ENCODE data around the gene BCOR. TPM values are rescaled to one million over a fixed set of nuclear protein-coding genes. Genes with fewer than 3 reads are reported as not detected.
A peak's percentile ranks its signal among the peaks of the same experiment; 100 is the strongest.

The BCOR gene
- total RNA-seq, 1 experiment from 2014 or later = 35.1 TPM

- Histone ChIP-seq H3K4me1 (ENCODE audit: control insufficient read depth in 1 of 2, insufficient read depth in 2 of 2, low read length in 2 of 2) (peaks cover 39 to 63% of the 10 kb centered on the region in 2 experiments), H3K27me3 (ENCODE audit: insufficient read depth, low read length) (no peaks in the 10 kb centered on the region), H3K27ac (ENCODE audit: low read depth, low read length) (peak overlapping the region; percentile 66), H2AFZ (ENCODE audit: low read depth, low read length, poor library complexity, severe bottlenecking) (no peak overlapping the region), H3K4me2 (ENCODE audit: low read length) (peak overlapping the region; percentile 85), H3K36me3 (ENCODE audit: control insufficient read depth in 1 of 2, insufficient read depth in 2 of 2, low read length in 2 of 2) (no peaks in the 10 kb centered on the region), H4K20me1 (ENCODE audit: insufficient read depth) (peaks cover 30% of the 10 kb centered on the region; the same call in 1 of the 2 replicates), H3K9ac (ENCODE audit: low read length) (peak overlapping the region; percentile 77), H3K79me2 (ENCODE audit: insufficient read depth, low read length) (peaks cover 86% of the 10 kb centered on the region), H3K4me3 (replicated peaks in 1 of 2; ENCODE audit: low read depth in 1 of 2, low read length in 2 of 2) (peak overlapping the region; percentile 54 to 61), H3K9me3 (ENCODE audit: control insufficient read depth in 1 of 2, insufficient read depth in 1 of 2, low read depth in 1 of 2, low read length in 2 of 2) (no peaks in the 10 kb centered on the region), H3K9me2 (ENCODE audit: insufficient read depth) (no peaks in the 10 kb centered on the region)
- CTCF ChIA-PET = interaction anchor here (0.5 kb wide), 1 partner anchor 187 kb away, joined by 6 read pairs; no protein-coding TSS in a partner anchor
- TF ChIP-seq REST (IDR thresholded peaks at IDR 0.05; ENCODE audit: low read depth) = no peak
- no peak for TF ChIP-seq MAX (IDR thresholded peaks at IDR 0.05)
- no peak for TF ChIP-seq RAD21 (IDR thresholded peaks at IDR 0.05; ENCODE audit: low read depth)
- no peak for TF ChIP-seq ZNF274 (IDR thresholded peaks at IDR 0.05; ENCODE audit: low read depth, low read length)
- no peak for TF ChIP-seq ZFX (IDR thresholded peaks at IDR 0.05)
- TF ChIP-seq TCF7L2 (IDR thresholded peaks at IDR 0.05; ENCODE audit: borderline replicate concordance, extremely low read depth, insufficient read depth, insufficient read length) = no peak
- intact Hi-C loops (cut with micrococcal nuclease) = loop anchor here (5.0 to 10.0 kb wide), 2 partner anchors 174 to 279 kb away; no protein-coding TSS in a partner anchor
- BruUV-seq (replicated peaks) = TSS peak; percentile 18
- POLR2A ChIA-PET = interaction anchor here (0.9 kb wide), 1 partner anchor 74 kb away, joined by 3 read pairs; no protein-coding TSS in a partner anchor
- RAD21 ChIA-PET (ENCODE audit: low non-redundant PET in 1 of 2, low total read pairs in 2 of 2, uncharacterized antibody in 2 of 2, unreplicated experiment in 2 of 2) = interaction anchor here in 1 of 2 experiments (0.9 kb wide), 1 partner anchor 12 kb away, joined by 3 read pairs; no protein-coding TSS in a partner anchor
- no peak for ATAC-seq
- DNase-seq (ENCODE audit: low read depth, low spot score) = no peak
These were observed 4.2 kb downstream of the BCOR start for GRCh38 chrX:40093586-40093985.
